ENCODE results near the gene MAP7. TPM values are rescaled to one million over a fixed set of nuclear protein-coding genes. Genes with fewer than 3 reads are reported as not detected.

Gene MAP7
- total RNA-seq, 1 donor from 2014 or later: 0.40 TPM

DNA sequence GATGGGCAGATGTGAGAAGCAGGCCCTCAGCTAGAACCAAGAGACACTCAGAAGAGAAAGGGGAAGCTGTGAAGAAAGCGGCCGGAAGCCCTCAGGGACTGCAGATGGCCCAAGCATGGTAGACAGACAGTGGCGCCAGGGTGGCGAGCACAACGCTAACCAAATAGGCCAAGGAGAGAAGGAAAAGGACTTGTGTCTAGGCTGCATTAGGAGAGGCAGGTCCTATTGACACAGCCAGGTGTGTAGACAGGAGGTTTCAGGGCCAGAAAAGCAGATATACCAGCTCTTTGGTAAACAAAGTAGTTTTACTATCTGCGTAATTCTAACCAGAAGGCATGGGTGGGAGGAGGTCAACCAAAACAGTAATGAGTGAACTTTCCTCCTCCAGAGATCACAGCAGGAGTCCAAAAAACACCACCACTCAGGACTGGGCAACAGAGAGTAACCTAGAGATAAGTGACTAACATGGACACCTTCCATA is 15.8 kb upstream of the MAP7 start:
- DNase-seq (ENCODE audit: low read depth): no peak

DNA sequence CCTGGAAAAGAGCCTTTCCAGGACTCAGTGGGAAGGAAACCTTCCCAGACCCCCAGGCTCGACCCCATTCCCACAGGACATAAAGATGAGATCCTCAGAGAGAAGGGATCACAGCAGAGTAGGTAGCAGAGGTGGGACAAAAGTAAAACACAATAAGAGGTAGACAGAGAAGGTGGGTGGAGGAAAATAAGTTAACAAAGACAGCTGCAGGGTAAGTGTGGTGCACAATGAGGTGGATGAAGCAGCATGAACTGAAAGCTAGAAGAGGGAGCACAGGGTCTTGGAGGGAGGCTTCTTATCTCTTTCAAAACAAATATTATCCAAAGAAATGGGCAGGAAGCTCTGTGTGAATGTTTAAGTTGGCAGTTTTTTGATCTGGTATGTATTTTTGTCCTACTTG is 14.0 kb upstream of the MAP7 start:
- DNase-seq (ENCODE audit: low read depth): no peak

DNA sequence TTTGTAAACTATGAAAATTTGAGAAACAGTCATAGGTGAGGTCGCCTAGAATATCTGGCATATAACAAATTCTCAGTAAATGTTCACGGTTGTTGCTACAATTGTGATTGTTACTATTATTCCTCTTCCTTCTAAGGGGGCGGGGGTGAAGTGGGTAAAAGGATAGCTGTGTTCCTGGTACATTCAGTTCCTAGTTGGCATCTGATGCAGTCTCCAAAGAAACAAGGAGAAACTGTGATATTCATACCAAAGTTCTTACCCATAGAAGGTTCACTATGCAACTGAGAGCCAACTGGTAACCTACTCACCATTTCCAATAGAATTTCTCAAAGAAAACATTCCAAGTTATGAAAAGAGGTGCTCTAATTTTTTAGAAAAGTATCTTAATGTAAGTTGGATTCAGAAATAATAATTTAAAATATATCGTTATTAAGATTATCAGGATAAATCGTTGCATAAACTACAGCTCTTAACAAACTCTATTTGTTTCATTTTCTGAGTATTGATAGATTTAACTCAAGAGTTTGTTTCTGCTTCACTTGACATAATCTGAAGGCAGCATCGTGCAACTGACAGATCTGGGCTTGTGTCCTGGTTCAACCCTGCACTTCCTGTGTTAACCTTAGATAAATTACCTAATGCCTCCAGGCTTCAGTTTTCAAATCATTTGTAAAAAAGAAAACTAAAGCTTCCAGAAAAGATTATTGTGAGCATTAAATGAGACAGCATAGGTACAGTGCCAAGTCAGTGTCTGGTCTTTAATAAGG is 13.3 kb upstream of the MAP7 start:
- DNase-seq (ENCODE audit: low read depth): no peak

DNA sequence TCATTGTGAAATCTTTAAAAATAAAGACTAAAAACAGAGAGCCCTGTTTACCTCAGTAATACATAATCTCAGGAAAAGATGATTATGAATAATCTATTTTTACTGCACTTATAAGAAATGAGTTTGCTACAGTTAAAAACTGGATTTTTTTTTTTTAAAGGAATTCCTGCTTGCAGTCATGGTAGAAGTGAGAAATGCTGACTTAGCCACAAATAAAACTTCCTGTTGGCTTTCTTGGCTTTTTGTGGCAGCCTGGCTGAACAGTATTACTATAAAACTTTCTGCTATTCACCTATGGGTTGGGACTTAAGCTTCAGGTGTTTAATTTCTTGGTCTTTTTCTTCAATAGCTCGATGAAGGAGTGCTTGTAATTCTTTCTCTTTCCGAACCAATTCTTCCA is 12.0 kb upstream of the MAP7 start:
- DNase-seq (ENCODE audit: low read depth): no peak

DNA sequence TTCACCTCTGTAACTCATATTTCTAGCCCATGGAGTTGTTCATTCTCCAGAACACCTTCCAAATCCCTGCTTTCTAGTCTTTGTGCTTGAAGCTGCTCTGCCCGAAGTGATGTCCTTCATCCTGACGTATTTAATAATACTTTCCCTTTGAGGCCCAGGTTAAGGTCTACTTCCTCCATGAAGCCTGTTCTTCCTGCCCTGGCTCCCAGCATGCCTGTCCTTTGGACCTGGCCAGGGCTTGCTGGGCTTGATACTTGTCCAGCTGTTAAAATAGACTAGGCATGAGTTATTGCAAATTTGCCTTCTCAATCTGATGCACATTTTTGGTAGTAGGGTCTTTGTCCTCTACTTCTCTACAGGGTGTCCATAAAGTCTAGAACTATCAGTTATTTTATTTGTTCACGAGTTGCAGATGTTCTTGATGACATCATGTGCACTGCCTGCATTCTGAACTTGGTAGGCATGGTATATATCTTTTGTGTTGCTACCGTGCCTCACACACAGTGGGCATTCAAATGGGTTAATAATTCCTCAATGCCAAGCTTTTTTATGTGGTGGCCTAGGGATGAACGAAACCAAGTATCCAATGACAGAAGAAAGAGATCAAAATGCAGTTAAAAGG is 3.1 kb upstream of the MAP7 start:
- no peak for DNase-seq (ENCODE audit: low read depth)

DNA sequence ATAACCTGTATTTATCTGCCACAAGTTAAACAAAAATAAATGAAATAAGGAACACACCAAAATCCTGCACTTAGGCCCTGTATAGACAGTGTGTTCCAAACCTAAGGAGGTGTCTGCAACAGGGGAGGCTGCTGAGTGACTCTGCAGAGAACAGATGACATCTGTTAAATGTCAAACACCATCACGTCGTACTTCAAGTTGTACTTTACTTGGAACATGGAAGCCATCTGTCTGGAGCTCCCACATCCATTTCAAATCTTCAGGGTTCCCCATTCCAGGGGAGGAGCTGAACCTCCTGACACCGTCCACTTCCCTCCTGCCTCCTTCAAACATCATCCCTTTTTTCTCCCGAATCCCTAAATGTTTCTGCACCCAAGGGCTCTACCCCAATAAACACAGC is 1.8 kb upstream of the MAP7 start:
- no peak for DNase-seq (ENCODE audit: low read depth)

DNA sequence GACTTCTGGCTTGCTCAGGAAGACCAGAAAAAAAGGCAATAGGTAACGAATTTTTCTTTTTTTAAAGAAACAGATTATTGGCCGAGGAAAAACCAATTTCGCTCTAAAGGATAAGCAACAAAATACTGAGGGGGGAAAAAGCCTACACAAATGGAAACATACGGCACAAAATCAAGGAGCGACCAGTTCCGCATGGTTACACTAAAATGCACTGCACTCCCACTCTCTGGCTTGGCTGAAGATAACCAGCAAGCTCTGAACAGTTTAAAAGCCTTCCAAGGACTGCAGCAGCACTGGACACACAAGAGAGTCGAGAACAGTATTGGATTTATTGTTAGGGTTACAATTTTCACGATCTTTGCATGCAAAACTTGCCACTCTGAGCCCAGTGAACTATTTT is 881 bp upstream of the MAP7 start:
- DNase-seq (ENCODE audit: low read depth): no peak

DNA sequence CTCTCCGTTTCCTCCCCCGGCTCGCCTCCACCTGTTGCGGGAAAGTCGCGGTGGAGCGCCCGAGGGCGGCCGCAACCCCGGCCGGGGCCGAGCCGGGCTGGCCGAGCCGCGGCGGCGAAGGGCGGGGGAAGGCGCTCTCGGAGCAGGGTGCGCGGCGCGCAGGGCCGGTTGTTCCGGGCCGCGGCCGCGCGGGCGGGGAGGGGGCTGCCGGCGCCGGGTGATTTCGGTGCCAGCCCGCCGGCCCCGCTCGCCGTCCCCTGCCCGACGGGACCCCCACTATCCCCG is 235 bp downstream of the MAP7 start:
- DNase-seq (ENCODE audit: low read depth): peak; percentile 18

DNA sequence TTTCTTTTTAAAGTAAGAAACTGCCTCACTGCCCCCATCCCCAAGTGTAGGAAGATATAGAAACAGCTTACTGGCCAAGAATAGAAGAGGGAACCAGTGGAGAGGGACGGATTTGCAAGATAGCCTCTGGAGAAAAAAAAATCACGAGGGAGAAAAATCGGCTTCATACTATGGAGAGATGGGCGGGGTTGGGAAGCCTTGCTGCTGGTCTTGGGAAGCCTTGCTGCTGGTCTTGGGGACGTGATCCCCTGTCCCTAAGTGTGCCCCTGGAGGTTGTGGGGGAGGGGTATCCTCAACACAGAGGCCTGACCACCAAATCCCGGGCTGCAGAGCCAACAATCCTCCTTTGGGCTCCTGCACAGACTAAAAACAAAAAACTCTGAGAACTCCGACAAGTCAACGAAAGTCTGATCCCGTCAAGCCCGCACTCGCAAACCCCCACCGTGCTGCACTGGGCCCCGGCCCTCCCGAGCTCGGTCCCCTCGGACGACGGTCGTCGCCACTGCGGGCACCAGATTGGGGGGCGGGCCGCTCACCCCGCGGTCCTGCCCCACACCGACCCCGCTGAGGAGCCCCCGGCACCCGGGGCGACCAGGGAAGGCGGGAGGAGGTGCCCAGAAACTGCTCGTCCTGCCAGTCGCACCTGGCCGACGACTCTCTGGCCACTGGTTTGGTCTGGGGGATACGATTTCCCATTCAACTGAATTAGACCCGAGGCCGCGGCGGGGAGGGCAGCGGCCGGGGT is 750 bp downstream of the MAP7 start:
- DNase-seq (ENCODE audit: low read depth): no peak

DNA sequence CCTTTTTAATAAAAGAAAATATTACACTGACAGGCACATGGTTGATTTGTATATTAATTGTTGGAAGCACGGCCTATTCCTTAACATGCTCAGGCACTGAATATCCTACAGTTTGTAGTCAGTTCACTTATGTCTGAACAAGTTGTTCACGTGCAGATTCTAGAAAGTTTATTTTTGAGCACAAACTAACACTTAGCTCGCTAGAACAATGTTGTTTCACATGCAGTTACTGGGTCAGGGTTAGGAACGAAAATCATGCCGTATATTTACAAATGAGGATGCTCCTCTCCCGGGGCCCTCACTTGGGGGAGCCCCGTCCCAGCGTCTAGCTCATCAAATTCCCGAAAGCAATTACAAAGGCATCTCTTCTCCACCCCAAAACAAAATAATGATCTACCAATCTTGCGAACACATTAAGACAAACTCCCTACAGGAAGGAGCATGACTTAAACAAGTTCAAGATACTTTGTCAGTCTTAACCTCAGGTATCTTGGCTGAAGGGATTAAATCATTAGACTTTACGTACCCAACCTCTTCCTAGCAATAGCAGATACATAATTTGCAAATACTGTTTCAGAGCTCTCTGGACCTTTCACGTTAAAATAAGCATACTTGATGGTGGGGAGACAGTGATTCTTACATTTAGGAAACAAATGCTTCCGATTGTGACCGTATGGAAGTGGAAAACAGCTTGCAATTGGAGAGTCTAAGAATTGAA is 1.5 kb downstream of the MAP7 start:
- DNase-seq (ENCODE audit: low read depth): no peak

DNA sequence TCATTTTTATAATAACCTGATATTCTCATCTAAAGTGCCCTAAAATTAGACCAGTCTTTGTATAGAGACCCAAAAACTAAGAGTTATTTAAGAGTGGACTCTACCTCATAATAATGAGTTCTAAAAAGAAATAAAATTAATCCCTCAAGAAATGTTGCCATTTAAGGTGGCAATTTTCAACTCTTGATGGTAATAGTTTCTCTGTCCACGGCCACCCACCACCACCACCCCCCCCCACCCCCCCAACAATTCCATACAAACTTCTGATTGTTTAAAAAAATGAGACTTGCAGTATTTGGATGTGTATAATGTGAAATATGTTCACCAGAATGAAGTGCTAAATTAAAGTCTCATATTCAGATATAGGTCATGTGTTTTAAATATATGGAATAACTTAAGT is 2.4 kb downstream of the MAP7 start:
- DNase-seq (ENCODE audit: low read depth): no peak

DNA sequence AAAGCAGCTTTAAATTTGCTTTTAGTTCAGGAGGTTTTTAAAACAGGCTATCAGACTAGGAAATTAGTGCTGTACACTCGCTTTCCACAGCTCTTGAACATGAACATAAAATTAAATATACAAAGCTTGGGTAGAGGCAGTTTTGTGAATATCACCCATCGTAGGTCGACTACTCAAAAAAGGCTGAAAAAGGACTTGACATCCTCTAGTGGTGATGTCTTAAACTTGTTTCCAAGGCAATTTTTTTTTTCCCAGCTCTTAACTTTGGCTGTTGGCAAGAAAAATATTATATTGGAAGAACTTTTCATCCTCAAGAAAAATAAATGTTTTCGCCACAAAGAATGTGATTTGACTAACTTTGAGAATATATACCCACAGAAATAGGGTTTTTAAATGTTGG is 2.9 kb downstream of the MAP7 start:
- DNase-seq (ENCODE audit: low read depth): peak; percentile 17

DNA sequence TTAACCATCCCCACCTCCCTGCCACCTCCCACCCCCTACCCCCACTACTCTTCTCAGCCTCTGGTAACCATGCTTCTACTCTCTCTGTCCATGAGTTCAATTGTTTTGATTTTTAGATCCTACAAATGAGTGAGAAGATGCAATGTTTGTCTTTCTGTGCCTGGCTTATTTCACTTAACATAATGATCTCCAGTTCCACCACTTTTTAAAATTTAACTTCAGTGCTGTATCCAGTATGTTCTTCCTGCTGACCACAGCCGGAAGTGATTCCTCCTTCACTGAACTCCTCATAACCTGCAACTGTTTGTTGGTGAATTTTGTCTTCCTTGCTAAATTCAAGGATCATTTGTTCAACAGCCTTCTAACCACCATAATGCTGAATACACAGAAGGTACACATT is 3.9 kb downstream of the MAP7 start:
- DNase-seq (ENCODE audit: low read depth): no peak

DNA sequence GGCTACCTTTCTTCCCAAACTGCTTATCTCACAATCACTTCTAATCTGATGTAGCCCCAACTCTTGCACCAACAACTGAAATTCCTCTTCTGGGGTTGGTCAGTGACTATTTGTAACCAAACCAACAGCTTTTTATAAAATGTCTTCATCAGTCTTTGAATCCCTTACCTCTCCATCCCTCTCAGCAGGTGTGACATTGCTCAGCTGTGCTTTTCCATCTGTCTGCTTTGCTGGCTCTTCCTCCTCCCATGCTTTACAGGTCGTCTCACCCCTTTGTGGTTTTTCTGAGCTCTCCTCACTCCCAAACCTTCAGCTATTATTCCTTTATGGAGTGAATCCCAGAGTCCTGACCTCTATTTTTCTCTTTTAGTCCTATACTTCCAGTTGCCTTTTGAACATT is 5.9 kb downstream of the MAP7 start:
- no peak for DNase-seq (ENCODE audit: low read depth)

DNA sequence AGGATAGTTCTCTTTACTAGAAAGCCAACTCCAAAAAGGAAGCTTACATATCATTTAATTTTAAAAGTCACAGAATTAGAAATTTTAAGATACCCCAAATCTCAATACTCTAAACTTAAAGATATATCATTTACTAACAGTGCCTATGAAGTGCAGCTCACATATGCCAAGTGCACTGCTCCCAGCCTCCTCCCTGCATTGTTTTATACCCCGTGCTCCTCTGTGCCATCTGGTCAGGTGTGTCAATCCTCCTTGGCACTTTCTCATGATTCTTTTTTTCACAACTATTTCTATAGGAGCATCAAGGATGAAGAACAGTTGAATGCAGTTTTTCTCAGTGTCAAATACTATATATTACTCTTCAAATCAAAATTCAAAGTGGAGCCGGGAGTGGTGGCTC is 8.8 kb downstream of the MAP7 start:
- DNase-seq (ENCODE audit: low read depth): no peak

DNA sequence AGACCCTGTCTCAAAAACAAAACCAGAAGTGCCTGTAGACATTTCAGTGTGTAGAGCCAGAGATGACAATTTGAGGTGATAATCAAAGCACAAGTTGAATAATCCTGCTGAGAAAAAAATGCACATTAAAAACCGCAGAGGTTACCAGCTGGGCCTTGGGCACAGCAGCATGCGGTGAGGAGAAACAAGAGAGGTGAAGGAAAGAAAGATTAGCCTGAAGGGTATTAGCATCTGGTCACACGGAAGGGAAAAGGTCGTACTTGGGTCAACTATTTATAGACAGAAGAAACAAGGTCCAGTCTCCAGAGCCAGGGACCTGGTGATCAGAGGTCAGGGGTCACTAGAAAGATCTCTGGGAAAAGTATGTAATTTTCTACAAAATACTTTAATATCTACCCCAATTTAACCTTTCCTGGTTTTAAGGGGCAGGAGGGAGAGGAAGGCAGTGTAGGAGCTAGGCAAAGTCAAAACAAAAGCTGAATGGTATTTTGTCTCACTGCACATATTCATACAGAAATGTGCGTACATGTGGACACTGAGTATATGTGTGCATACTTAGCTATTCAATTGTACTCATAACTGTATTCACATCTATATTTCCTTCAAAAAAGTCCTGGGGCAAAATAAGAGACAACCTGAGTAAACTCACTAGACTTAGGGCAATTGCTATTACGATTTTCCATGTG is 10.1 kb downstream of the MAP7 start:
- DNase-seq (ENCODE audit: low read depth): peak; percentile 17

DNA sequence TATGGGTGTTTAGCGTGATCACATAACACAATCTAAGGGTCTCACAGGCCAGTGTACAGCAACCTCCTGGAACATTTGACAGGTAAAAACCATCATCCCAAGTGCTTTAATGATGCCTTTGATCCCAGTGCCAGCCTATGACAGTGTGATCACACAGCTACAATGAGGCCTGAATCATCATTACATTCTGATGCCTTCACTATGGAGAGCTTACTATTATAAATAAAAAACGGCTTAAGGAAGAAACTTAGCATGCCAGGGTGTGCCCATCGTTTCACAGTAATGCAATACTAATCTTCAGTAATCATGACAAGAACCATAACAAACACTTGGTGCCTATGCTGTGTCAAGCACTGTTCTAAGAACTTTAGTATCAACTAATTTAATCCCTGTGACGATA is 11.4 kb downstream of the MAP7 start:
- no peak for DNase-seq (ENCODE audit: low read depth)

DNA sequence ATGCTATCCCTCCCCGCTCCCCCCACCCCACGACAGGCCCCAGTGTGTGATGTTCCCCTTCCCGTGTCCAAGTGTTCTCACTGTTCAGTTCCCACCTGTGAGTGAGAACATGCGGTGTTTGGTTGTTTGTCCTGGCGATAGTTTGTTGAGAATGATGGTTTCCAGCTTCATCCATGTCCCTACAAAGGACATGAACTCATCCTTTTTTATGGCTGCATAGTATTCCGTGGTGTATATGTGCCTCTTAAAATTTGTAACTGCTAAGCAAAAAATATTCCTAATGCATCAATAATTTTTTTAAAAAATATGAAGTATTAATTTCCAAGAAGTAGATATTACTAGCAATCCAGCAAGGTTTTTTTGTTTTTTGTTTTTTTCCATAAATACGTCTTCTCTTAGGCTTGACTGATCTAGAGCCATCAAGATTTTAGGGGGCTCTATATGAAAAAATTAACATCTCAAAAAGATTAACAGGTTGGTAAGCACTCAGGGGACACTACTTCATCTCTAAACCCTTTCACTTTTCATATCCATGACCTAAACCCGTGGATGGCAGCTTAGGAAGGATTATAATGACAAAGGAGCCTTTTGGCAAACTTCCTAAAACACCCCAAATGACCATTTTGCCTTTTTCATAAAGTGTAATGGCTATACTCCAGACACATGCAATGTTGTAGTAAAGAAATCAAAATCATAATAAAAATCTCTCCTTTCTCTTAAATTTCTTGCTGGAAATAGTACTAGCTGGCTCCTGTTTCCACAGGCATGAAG is 14.2 kb downstream of the MAP7 start:
- no peak for DNase-seq (ENCODE audit: low read depth)

DNA sequence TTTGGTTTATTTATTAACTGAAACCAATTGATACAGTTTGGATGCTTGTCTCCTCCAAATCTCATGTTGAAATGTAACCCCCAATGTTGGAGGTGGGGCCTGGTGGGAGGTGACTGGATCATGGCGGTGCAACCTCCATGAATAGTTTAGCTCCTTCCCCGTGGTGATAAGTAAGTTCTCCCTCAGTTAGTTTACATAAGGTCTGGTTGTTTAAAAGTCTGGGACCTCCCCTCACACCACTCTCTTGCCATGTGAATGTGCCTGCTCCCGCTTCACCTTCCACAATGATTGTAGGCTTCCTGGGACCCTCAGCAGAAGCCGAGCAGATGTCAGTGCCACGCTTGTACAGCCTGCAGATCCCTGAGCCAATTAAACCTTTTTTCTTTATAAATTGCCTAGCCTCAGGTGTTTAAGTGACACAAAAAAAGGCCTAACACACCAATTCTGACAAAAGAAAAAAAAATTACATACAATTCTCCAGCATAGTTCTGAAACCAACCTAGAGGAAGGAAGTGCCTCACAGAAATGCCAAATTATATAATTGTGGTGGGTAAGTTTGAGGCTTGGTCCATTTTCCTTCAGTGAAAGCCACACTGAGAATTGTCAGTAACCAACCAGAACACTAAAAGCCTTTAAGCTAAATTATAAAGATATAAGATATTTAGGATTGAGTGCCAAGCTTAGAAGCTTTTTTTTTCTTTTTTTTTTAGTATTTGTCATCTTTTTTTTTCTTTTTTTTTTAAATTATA is 15.0 kb downstream of the MAP7 start:
- DNase-seq (ENCODE audit: low read depth): no peak

DNA sequence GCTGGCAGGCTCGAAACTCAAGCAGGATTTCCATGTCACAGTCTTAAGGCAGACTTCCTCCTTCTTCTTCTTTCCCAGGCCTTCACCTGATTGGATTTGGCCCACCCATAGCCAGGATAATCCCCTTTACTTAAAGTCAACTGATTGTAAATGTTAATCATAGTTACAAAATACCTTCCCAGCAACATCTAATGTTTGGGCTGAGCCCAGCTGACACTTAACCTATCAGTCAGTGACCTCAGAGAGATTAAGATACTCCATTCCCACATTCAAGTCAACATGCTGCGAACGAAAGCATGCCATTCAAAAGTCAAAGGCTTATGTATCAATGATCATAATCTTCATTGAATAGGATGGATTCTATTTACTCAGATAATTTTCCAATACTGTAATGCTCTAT is 16.0 kb downstream of the MAP7 start:
- DNase-seq (ENCODE audit: low read depth): no peak
